GM21367 (cell line): ENCODE measurements around the gene CSNK1A1.
"Not testable (repeated sequence)": the region's sequence is repeated elsewhere in the genome, so short reads cannot be mapped to it uniquely, and the experiment has no call there.

Source experiments
- ATAC-seq: cut with Tn5 transposase; IDR thresholded peaks from one replicate; pipeline ENCODE4 v1.9.1; 2021; ENCODE audit not compliant: unreplicated experiment

The CSNK1A1 gene

GRCh38 chr5:149535787-149536186, 15.5 kb downstream of the CSNK1A1 start:
- ATAC-seq, result not testable (repeated sequence)

GRCh38 chr5:149532413-149532812, 18.8 kb downstream of the CSNK1A1 start:
- ATAC-seq, result no peak

- no peak for ATAC-seq
Measured at GRCh38 chr5:149529463-149529862, 21.8 kb downstream of the CSNK1A1 start.

- no peak for ATAC-seq
Measured at GRCh38 chr5:149528281-149529060, 22.8 kb downstream of the CSNK1A1 start.

GRCh38 chr5:149526845-149527590, 24.2 kb downstream of the CSNK1A1 start:
- no peak for ATAC-seq

GRCh38 chr5:149521739-149522685, 29.2 kb downstream of the CSNK1A1 start:
- no peak for ATAC-seq

GRCh38 chr5:149519601-149520000, 31.6 kb downstream of the CSNK1A1 start:
- no peak for ATAC-seq

- ATAC-seq, result no peak
Measured at GRCh38 chr5:149518620-149519019, 32.6 kb downstream of the CSNK1A1 start.

GRCh38 chr5:149517461-149518122, 33.6 kb downstream of the CSNK1A1 start:
- no peak for ATAC-seq

- ATAC-seq, result no peak
Measured at GRCh38 chr5:149514512-149514911, 36.7 kb downstream of the CSNK1A1 start.

GRCh38 chr5:149513372-149513947, 37.8 kb downstream of the CSNK1A1 start:
- not testable (repeated sequence) for ATAC-seq

- ATAC-seq, result no peak
Measured at GRCh38 chr5:149510136-149510535, 41.1 kb downstream of the CSNK1A1 start.

- ATAC-seq, result no peak
Measured at GRCh38 chr5:149504677-149505076, 46.6 kb downstream of the CSNK1A1 start.

GRCh38 chr5:149503006-149503405, 48.2 kb downstream of the CSNK1A1 start:
- no peak for ATAC-seq

GRCh38 chr5:149500922-149501582, 50.2 kb downstream of the CSNK1A1 start:
- ATAC-seq, result no peak

- no peak for ATAC-seq
Measured at GRCh38 chr5:149498724-149499336, 52.4 kb downstream of the CSNK1A1 start.

GRCh38 chr5:149497357-149497756, 53.9 kb downstream of the CSNK1A1 start:
- no peak for ATAC-seq

GRCh38 chr5:149496917-149497316, 54.3 kb downstream of the CSNK1A1 start:
- no peak for ATAC-seq

GRCh38 chr5:149496166-149496565, 55.1 kb downstream of the CSNK1A1 start:
- no peak for ATAC-seq
